ENCODE measurements around the gene POLR1A.

GRCh38 chr2:86147793-86148192 lies 42.1 kb upstream of the POLR1A start:
- no peak for TF ChIP-seq CTCF (IDR thresholded peaks at IDR 0.05)
- TF ChIP-seq POLR2A (IDR thresholded peaks at IDR 0.05) = no peak
